ENCODE data around the gene IFTAP.

DNA sequence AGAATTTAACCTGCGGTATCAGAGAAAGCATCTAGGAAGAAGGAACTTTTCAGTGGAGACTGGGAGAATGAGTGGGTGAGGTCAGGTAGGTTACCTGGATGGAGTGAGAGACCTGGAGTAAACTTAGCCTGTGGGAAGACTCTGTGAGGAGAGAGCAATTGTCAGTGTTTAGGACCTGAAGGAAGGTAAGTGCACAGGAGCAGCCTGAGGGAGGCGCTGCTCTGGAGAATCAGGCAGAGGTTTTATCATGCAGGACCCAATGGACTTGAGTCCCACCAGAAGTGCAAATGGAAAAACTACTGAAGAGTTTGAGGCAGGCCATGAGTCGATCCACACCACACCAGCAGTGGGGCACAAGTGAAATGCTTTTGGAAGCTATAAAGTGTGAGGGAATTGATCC, 10.6 kb upstream of the IFTAP start:
- TF ChIP-seq POLR2AphosphoS5 (IDR thresholded peaks at IDR 0.05) (no peak), POLR2A (IDR thresholded peaks at IDR 0.05) (no peak), EP300 (IDR thresholded peaks at IDR 0.05) (no peak)
- TF ChIP-seq, protein P1, sequence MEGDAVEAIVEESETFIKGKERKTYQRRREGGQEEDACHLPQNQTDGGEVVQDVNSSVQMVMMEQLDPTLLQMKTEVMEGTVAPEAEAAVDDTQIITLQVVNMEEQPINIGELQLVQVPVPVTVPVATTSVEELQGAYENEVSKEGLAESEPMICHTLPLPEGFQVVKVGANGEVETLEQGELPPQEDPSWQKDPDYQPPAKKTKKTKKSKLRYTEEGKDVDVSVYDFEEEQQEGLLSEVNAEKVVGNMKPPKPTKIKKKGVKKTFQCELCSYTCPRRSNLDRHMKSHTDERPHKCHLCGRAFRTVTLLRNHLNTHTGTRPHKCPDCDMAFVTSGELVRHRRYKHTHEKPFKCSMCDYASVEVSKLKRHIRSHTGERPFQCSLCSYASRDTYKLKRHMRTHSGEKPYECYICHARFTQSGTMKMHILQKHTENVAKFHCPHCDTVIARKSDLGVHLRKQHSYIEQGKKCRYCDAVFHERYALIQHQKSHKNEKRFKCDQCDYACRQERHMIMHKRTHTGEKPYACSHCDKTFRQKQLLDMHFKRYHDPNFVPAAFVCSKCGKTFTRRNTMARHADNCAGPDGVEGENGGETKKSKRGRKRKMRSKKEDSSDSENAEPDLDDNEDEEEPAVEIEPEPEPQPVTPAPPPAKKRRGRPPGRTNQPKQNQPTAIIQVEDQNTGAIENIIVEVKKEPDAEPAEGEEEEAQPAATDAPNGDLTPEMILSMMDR (IDR thresholded peaks at IDR 0.05) = no peak
